Mesenchymal stem cell (in vitro differentiated cells and primary cell): ENCODE results near the gene TECPR1.

Experiments
- DNase-seq: peaks from one replicate; pipeline ENCODE4 v3.0.0-alpha.2; 2013
- H2AFZ ChIP-seq: one replicate; pipeline ENCODE4 v1.6.1; 2013; ENCODE audit warnings: low read depth, mild to moderate bottlenecking, control low read depth, inconsistent platforms, low read length, moderate library complexity
- H2AK5ac ChIP-seq: 2 replicates; pipeline ENCODE4 v1.6.1; 2013; ENCODE audit warnings: low read length, moderate library complexity, mild to moderate bottlenecking, inconsistent platforms; ENCODE audit not compliant: severe bottlenecking
- H2BK120ac ChIP-seq: one replicate; pipeline ENCODE4 v1.6.1; 2013; ENCODE audit warnings: low read depth, mild to moderate bottlenecking, inconsistent platforms, low read length, moderate library complexity
- H2BK12ac ChIP-seq, 2 experiments: one replicate each; pipeline ENCODE4 v1.6.1; 2013; ENCODE audit warnings: inconsistent platforms in 2 of 2, low read length in 2 of 2, mild to moderate bottlenecking in 2 of 2, moderate library complexity in 2 of 2, control low read depth in 1 of 2
- H2BK15ac ChIP-seq: one replicate; pipeline ENCODE4 v1.6.1; 2013; ENCODE audit warnings: mild to moderate bottlenecking, low read depth, inconsistent platforms; ENCODE audit not compliant: poor library complexity, severe bottlenecking
- H2BK5ac ChIP-seq: 2 replicates; pipeline ENCODE4 v1.6.1; 2013; ENCODE audit warnings: low read depth, mild to moderate bottlenecking, low read length, control low read depth, inconsistent platforms; ENCODE audit not compliant: poor library complexity, severe bottlenecking
- H3K14ac ChIP-seq, 2 experiments: one replicate each; pipeline ENCODE4 v1.6.1; 2013; ENCODE audit warnings: inconsistent platforms in 2 of 2, low read length in 2 of 2, control low read depth in 1 of 2, mild to moderate bottlenecking in 1 of 2, moderate library complexity in 1 of 2
- H3K18ac ChIP-seq, 2 experiments: one replicate each; pipeline ENCODE4 v1.6.1; 2013; ENCODE audit warnings: inconsistent platforms in 2 of 2, low read length in 2 of 2, control low read depth in 1 of 2, low read depth in 1 of 2, mild to moderate bottlenecking in 1 of 2
- H3K23ac ChIP-seq, 2 experiments: one replicate each; pipeline ENCODE4 v1.6.1; 2013; ENCODE audit warnings: inconsistent platforms in 2 of 2, low read length in 2 of 2, mild to moderate bottlenecking in 2 of 2, moderate library complexity in 2 of 2, control low read depth in 1 of 2
- H3K27ac ChIP-seq: 2 replicates; pipeline ENCODE4 v1.5.1; 2013; ENCODE audit warnings: mild to moderate bottlenecking, moderate library complexity, low read length, control low read depth, inconsistent platforms; ENCODE audit not compliant: poor library complexity, severe bottlenecking
- H3K27me3 ChIP-seq, 2 experiments: 2 replicates each; pipeline versions ENCODE4 v1.6.1 to v1.7.0; 2013; ENCODE audit warnings: low read length in 2 of 2, mild to moderate bottlenecking in 2 of 2, moderate library complexity in 2 of 2, control low read depth in 1 of 2, inconsistent platforms in 1 of 2; ENCODE audit not compliant: control insufficient read depth in 1 of 2, insufficient read depth in 1 of 2
- H3K36me3 ChIP-seq, 2 experiments: 2 replicates each; pipeline versions ENCODE4 v1.6.1 to v1.7.0; 2013; ENCODE audit warnings: low read length in 2 of 2, control low read depth in 1 of 2, inconsistent platforms in 1 of 2, low read depth in 1 of 2, mild to moderate bottlenecking in 1 of 2; ENCODE audit not compliant: insufficient read depth in 2 of 2, control insufficient read depth in 1 of 2
- H3K4ac ChIP-seq, 2 experiments: one replicate each; pipeline ENCODE4 v1.6.1; 2013; ENCODE audit warnings: inconsistent platforms in 2 of 2, low read length in 2 of 2, mild to moderate bottlenecking in 2 of 2, moderate library complexity in 2 of 2, control low read depth in 1 of 2, low read depth in 1 of 2
- H3K4me1 ChIP-seq: 2 replicates; pipeline ENCODE4 v1.6.1; 2013; ENCODE audit warnings: low read depth, low read length, control low read depth; ENCODE audit not compliant: control insufficient read depth, insufficient read depth
- H3K4me2 ChIP-seq: 2 replicates; pipeline ENCODE4 v1.6.1; 2013; ENCODE audit warnings: low read length, mild to moderate bottlenecking, inconsistent platforms; ENCODE audit not compliant: poor library complexity, severe bottlenecking
- H3K4me3 ChIP-seq, 2 experiments: 2 replicates each; pipeline versions ENCODE4 v1.5.1 to v1.7.0; 2013; ENCODE audit warnings: low read length in 2 of 2, mild to moderate bottlenecking in 2 of 2, control low read depth in 1 of 2, low read depth in 1 of 2; ENCODE audit not compliant: insufficient read depth in 1 of 2
- H3K79me1 ChIP-seq: replicated peaks from 2 replicates; pipeline ENCODE4 v1.6.1; 2013; ENCODE audit warnings: mild to moderate bottlenecking, control low read depth, low read length, inconsistent platforms; ENCODE audit not compliant: poor library complexity, severe bottlenecking
- H3K9ac ChIP-seq: 2 replicates; pipeline ENCODE4 v1.7.0; 2013; ENCODE audit warnings: mild to moderate bottlenecking, low read length, moderate library complexity
- H3K9me3 ChIP-seq: 2 replicates; pipeline ENCODE4 v1.7.0; 2013; ENCODE audit warnings: mild to moderate bottlenecking, low read length; ENCODE audit not compliant: control insufficient read depth
- H4K8ac ChIP-seq: one replicate; pipeline ENCODE4 v1.6.1; 2013; ENCODE audit warnings: inconsistent platforms, mild to moderate bottlenecking, low read length, moderate library complexity
- H4K91ac ChIP-seq: one replicate; pipeline ENCODE4 v1.6.1; 2013; ENCODE audit warnings: mild to moderate bottlenecking, low read length, inconsistent platforms
- WGBS: methylation state at CpG from one replicate; pipeline ENCODE4 v1.1.7; 2013; ENCODE audit warnings: mixed read lengths; 5-methylcytosine and 5-hydroxymethylcytosine counted together

TECPR1 gene

DNA sequence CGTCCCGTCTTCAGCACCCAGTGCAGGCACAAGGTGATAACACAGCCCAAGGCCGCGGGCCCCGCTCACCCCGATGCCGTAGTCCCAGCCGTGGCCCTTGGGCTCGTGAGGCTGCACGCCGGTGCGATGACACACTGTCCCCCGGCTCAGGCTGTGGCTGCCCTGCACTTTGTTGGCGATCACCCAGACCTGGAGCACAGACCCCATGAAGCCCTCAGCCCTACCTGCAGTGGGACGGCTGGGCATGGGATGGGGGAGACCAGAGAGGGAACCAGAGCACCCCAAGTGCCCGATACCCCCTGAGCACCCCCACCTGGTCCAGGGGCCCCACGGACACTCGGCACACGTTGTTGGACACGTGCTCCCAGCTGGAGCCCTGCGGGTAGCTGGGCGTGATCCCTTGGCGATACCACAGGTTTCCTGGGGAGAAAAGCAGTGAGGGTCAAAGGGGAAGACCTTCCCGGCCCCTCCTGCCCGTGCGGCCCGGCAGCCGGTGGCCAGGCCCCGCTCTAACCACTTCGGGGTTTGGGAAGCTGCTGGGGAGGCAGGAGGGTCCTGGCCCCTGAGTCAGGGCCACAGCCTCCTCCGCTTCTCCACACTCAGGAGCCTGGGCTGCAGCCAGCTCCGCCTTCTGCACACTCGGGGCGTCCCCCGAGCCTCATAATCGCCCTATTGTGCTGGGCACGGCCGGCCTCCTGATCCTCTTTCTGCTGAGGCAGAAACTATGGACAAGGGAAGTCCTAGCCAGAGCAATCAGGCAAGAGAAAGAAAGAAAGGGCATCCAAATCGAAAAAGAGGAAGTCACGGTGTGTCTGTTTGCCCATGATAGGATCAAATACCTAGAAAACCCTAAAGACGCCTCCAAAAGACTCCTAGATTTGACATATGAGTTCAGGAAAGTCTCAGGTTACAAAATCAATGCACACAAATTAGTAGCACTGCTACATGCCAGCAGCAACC lies 34.1 kb downstream of the TECPR1 start:
- 92% methylated on average over 41 of the region's 41 CpGs for WGBS
- no peak for DNase-seq
- peaks cover 7% of the 10 kb centered on the region for H3K79me1 ChIP-seq
- H3K4me3 ChIP-seq = no peak overlapping the region
- H3K14ac ChIP-seq = no peak overlapping the region
- H2AK5ac ChIP-seq = no peak overlapping the region
- no peak overlapping the region for H2AFZ ChIP-seq
- no peak overlapping the region for H3K23ac ChIP-seq
- H3K27ac ChIP-seq = no peak overlapping the region
- peaks cover 1% of the 10 kb centered on the region for H3K4me1 ChIP-seq
- no peak overlapping the region for H2BK120ac ChIP-seq
- H3K4ac ChIP-seq = no peak overlapping the region
- no peak overlapping the region for H3K18ac ChIP-seq
- H4K8ac ChIP-seq = no peak overlapping the region
- H2BK12ac ChIP-seq = no peak overlapping the region
- H3K4me2 ChIP-seq = no peak overlapping the region
- H2BK15ac ChIP-seq = no peak overlapping the region
- H3K9ac ChIP-seq = no peak overlapping the region
- H3K27me3 ChIP-seq = no peaks in the 10 kb centered on the region
- H4K91ac ChIP-seq = no peak overlapping the region
- peaks cover 6 to 50% of the 10 kb centered on the region in 2 experiments for H3K36me3 ChIP-seq
- H2BK5ac ChIP-seq = no peak overlapping the region
- H3K9me3 ChIP-seq = no peaks in the 10 kb centered on the region

DNA sequence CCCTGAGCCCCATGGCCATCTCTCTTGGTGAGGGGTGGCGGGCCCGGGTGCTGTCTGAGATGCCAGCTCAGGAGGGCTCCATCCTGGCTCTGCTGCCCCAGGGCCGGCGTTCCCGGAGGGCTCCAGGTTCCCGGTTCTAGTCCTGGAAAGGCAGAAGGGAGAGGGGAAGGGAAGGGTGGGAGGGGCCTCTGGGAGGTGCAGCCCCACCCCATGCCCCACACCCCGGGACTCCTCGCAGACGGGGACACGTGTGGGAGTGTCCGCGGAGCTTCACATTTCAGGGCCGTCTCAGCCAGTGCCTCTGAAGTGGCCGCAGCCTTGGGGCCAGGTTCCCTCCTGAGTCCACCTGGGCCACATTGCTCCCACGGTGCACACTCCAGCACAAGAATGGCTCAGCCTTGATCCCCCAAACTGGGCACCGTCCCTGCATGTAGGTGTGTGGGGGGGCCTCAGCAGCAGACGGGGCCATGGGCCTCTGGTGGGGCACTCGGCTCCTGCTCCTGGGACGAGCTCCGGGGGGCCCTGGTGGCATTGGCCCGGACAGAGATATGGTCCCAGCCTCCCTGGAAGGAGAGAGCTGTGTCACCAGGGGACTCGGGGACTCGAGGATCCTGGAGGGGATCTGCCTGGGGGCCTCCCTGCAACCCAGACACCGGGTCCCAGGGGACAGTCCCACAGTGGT lies 35.0 kb downstream of the TECPR1 start:
- Histone ChIP-seq H3K14ac (no peak overlapping the region), H2BK15ac (no peak overlapping the region), H3K36me3 (peaks cover 6 to 42% of the 10 kb centered on the region in 2 experiments), H3K9ac (no peak overlapping the region), H2BK12ac (no peak overlapping the region), H3K4me1 (peaks cover 1% of the 10 kb centered on the region), H2BK5ac (no peak overlapping the region), H3K4me2 (no peak overlapping the region), H3K23ac (no peak overlapping the region), H3K4me3 (no peak overlapping the region), H3K27ac (no peak overlapping the region), H2AK5ac (no peak overlapping the region), H3K27me3 (no peaks in the 10 kb centered on the region), H4K91ac (no peak overlapping the region), H2BK120ac (no peak overlapping the region), H3K9me3 (no peaks in the 10 kb centered on the region), H2AFZ (no peak overlapping the region), H4K8ac (no peak overlapping the region), H3K79me1 (peaks cover 7% of the 10 kb centered on the region), H3K4ac (no peak overlapping the region), H3K18ac (no peak overlapping the region)
- DNase-seq = no peak
- 92% methylated on average over 20 of the region's 24 CpGs for WGBS

DNA sequence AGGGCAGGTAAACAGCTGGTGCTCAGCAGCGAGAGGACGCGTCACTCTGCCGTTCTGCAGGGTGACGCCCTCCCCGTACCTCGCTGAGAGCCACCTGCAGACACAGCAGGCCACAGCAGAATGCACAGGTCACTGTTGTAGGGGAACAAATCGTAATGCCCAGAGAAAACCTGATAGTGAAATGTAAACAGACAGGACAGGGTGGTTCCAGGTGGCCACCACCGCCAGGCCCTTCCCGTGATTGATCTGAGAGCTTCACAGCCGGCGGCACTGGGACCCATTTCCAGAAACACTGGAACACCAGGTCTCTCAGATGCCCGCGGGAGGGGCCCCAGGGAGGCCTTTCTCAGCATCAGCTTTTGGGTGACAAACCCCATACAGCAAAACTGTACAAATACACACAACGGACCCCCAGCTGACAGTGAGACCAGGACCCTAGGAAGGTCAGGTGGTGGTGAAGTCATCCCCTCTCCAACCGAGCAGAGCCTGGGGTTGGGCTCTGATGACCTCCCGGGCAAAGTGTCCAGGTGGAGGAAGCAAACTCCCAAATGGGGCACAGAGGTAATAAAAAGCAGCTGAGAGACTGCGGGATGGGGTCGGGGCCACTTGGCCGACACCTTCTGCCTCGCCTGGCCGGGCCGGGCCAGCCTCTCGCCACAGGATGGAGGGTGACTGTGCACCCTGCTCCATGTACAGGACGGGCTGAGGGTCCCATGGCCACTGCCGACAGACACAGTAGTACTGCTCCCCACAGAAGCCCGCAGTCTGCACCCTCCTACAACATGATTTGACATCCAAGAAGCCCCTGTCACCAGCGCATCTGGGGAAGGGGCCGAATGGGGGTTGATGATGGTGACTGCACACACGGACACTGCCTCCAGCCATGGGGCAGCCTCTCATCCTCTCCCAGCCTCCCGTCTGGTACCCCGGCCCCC lies 36.2 kb downstream of the TECPR1 start:
- H4K91ac ChIP-seq = peak overlapping the region; percentile 68
- H2BK5ac ChIP-seq = no peak overlapping the region
- peaks cover 8% of the 10 kb centered on the region for H3K4me1 ChIP-seq
- H3K9me3 ChIP-seq = no peaks in the 10 kb centered on the region
- peaks cover 0 to 5% of the 10 kb centered on the region in 2 experiments for H3K27me3 ChIP-seq
- peak overlapping the region; percentile 1 for H2BK15ac ChIP-seq
- H2AFZ ChIP-seq = no peak overlapping the region
- H3K4me3 ChIP-seq = no peak overlapping the region
- H3K4ac ChIP-seq = no peak overlapping the region
- no peak overlapping the region for H3K27ac ChIP-seq
- WGBS = 97% methylated on average over 30 of the region's 32 CpGs
- no peak overlapping the region for H3K4me2 ChIP-seq
- H2BK12ac ChIP-seq = no peak overlapping the region
- H3K14ac ChIP-seq = no peak overlapping the region
- H3K36me3 ChIP-seq = peaks cover 0 to 42% of the 10 kb centered on the region in 2 experiments
- no peak overlapping the region for H2BK120ac ChIP-seq
- no peak overlapping the region for H3K23ac ChIP-seq
- no peak for DNase-seq
- H3K18ac ChIP-seq = no peak overlapping the region
- no peak overlapping the region for H3K9ac ChIP-seq
- peaks cover 7% of the 10 kb centered on the region for H3K79me1 ChIP-seq
- H2AK5ac ChIP-seq = no peak overlapping the region
- H4K8ac ChIP-seq = no peak overlapping the region
